ENCODE measurements around the gene MED19.
"Not testable (repeated sequence)": the region's sequence is repeated elsewhere in the genome, so short reads cannot be mapped to it uniquely, and the experiment has no call there.

MED19 gene

GRCh38 chr11:57728829-57729228 lies 16.8 kb upstream of the MED19 start:
- Mint-ChIP-seq H3K36me3 (no peaks in the 10 kb centered on the region), H3K27me3 (no peaks in the 10 kb centered on the region), H3K9me3 (no peaks in the 10 kb centered on the region), H3K4me3 (no peak overlapping the region), H3K4me1 (peaks cover 3% of the 10 kb centered on the region), H3K27ac (peak overlapping the region; percentile 79)
- ATAC-seq (ENCODE audit: low read depth) (peak; percentile 6), DNase-seq (ENCODE audit: low spot score in 2 of 2) (no peak)

DNA sequence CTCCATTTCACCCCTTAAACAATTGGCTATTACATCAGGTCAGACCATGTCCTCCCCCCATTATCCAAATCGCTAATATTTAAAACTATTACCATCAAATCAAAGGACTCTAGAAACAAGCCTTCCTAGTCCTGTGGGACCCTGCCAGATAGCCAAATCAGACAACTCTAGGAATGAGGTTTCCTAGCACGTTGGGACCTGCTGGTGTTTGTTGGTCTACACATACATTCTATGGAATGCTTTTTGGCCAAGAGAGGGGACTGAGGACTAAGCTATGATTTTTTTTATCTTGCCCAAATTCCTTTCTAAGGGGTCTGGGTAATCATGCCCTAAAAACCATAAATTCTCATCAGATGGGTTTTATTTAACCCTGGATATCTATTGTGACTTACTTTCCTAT lies 15.2 kb upstream of the MED19 start:
- no peak overlapping the region for H3K4me3 Mint-ChIP-seq
- H3K4me1 Mint-ChIP-seq: peaks cover 3% of the 10 kb centered on the region
- DNase-seq (ENCODE audit: low spot score in 2 of 2): no peak
- H3K27ac Mint-ChIP-seq: peak overlapping the region; percentile 6
- no peak for ATAC-seq (ENCODE audit: low read depth)
- no peaks in the 10 kb centered on the region for H3K36me3 Mint-ChIP-seq
- H3K9me3 Mint-ChIP-seq: no peaks in the 10 kb centered on the region
- H3K27me3 Mint-ChIP-seq: no peaks in the 10 kb centered on the region

DNA sequence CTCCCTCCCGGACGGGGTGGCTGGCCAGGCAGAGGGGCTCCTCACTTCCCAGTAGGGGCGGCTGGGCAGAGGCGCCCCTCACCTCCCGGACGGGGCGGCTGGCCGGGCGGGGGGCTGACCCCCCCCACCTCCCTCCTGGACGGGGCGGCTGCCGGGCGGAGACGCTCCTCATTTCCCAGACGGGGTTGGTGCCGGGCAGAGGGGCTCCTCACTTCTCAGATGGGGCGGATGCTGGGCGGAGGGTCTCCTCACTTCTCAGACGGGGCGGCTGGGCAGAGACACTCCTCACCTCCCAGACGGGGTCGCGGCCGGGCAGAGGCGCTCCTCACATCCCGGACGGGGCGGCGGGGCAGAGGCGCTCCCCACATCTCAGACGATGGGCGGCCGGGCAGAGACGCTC lies 4.7 kb upstream of the MED19 start:
- not testable (repeated sequence) for H3K4me3 Mint-ChIP-seq; H3K27ac Mint-ChIP-seq; DNase-seq (ENCODE audit: low spot score in 2 of 2); H3K9me3 Mint-ChIP-seq; H3K27me3 Mint-ChIP-seq; H3K4me1 Mint-ChIP-seq; ATAC-seq (ENCODE audit: low read depth)
- H3K36me3 Mint-ChIP-seq: peaks cover 13% of the 10 kb centered on the region

GRCh38 chr11:57713835-57714234 lies 1.8 kb upstream of the MED19 start:
- Mint-ChIP-seq H3K4me1 (peaks cover 19% of the 10 kb centered on the region), H3K27ac (peak overlapping the region; percentile 95), H3K4me3 (peak overlapping the region; percentile 98)

GRCh38 chr11:57712256-57713150 lies 488 bp upstream of the MED19 start, which contains the start of gene TMX2:
Gene TMX2, plus strand, starts transcription at chr11:57712593. Its CDS starts 26 bp downstream, at chr11:57712619.
- peaks cover 10% of the 10 kb centered on the region for H3K36me3 Mint-ChIP-seq
- H3K9me3 Mint-ChIP-seq: no peaks in the 10 kb centered on the region
- no peaks in the 10 kb centered on the region for H3K27me3 Mint-ChIP-seq
- peak; percentile 71 to 85 for DNase-seq (ENCODE audit: low spot score in 2 of 2)
- peak; percentile 85 for ATAC-seq (ENCODE audit: low read depth)
- H3K27ac Mint-ChIP-seq: peak within 1 kb of the TSS; percentile 95
- H3K4me3 Mint-ChIP-seq: peak within 1 kb of the TSS; percentile 98
- H3K4me1 Mint-ChIP-seq: peaks cover 26% of the 10 kb centered on the region

More at GRCh38 chr11:57713835-57714234, 1.8 kb upstream of the MED19 start:
- peaks cover 14% of the 10 kb centered on the region for H3K36me3 Mint-ChIP-seq
- no peaks in the 10 kb centered on the region for H3K27me3 Mint-ChIP-seq
- DNase-seq (ENCODE audit: low spot score in 2 of 2): no peak
- no peak for ATAC-seq (ENCODE audit: low read depth)
- no peaks in the 10 kb centered on the region for H3K9me3 Mint-ChIP-seq

DNA sequence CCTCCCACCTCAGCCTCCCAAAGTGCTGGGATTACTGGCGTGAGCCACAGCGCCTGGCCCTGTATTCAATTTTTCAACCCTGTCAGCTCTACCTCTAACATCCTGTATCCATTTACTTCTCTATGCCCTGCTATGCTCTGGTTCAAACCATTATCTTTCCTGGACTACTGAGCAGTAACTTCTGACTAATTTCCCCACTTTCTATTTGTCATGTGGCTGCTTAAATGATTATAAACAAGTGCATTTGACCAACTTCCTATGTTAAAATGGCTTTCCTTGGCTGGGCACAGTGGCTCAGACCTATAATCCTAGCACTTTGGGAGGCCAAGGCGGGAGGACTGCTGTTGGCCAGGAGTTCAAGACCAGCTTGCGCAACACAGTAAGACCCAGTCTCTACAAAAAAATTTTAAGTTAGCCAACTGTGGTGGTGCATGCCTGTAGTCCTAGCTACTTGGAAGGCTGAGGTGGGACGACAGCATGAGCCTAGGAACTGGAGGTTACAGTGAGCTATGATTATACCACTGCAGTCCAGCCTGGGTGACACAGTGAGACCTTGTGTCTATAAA lies 2.1 kb downstream of the MED19 start:
- ATAC-seq (ENCODE audit: low read depth) (no peak), DNase-seq (ENCODE audit: low spot score in 2 of 2) (no peak)
- Mint-ChIP-seq H3K36me3 (peaks cover 8% of the 10 kb centered on the region), H3K4me3 (no peak overlapping the region), H3K27ac (no peak overlapping the region), H3K4me1 (peaks cover 28% of the 10 kb centered on the region), H3K9me3 (no peaks in the 10 kb centered on the region), H3K27me3 (no peaks in the 10 kb centered on the region)

- H3K27me3 Mint-ChIP-seq; H3K9me3 Mint-ChIP-seq; H3K27ac Mint-ChIP-seq; ATAC-seq (ENCODE audit: low read depth); DNase-seq (ENCODE audit: low spot score in 2 of 2); H3K4me3 Mint-ChIP-seq: not testable (repeated sequence)
- peaks cover 14% of the 10 kb centered on the region for H3K4me1 Mint-ChIP-seq
- H3K36me3 Mint-ChIP-seq: peaks cover 14% of the 10 kb centered on the region
These were observed 6.6 kb downstream of the MED19 start for GRCh38 chr11:57705432-57705831.

DNA sequence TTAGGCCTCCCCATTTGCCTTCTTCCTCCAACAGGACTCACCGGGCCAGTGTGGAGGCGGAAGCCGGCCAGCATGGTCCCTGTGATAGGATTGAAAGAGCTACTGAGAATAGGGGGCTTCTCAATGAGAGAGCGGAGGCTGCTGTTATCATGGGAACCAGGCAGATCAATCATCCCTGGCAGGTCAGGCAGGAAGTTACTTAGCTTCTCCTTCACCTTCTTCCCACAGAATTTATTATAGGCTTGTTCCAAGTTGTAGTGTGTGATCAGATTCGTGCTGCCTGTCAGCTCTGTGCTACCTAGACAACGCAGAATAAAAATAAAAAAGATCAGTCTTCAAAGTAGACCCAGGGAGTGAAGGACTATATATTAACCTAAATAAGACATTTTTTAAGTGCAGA lies 7.1 kb downstream of the MED19 start:
- no peak overlapping the region for H3K4me3 Mint-ChIP-seq
- peak overlapping the region; percentile 14 for H3K27ac Mint-ChIP-seq
- DNase-seq (ENCODE audit: low spot score in 2 of 2) (no peak), ATAC-seq (ENCODE audit: low read depth) (no peak)
- H3K36me3 Mint-ChIP-seq: peaks cover 14% of the 10 kb centered on the region
- H3K4me1 Mint-ChIP-seq: peaks cover 11% of the 10 kb centered on the region
- H3K27me3 Mint-ChIP-seq: no peaks in the 10 kb centered on the region
- H3K9me3 Mint-ChIP-seq: no peaks in the 10 kb centered on the region

- no peak for ATAC-seq (ENCODE audit: low read depth)
- Mint-ChIP-seq H3K27ac (no peak overlapping the region), H3K4me1 (peaks cover 5% of the 10 kb centered on the region), H3K9me3 (no peaks in the 10 kb centered on the region), H3K36me3 (peaks cover 19% of the 10 kb centered on the region), H3K27me3 (no peaks in the 10 kb centered on the region), H3K4me3 (no peak overlapping the region)
- no peak for DNase-seq (ENCODE audit: low spot score in 2 of 2)
These were observed 8.7 kb downstream of the MED19 start for GRCh38 chr11:57703341-57703740.

- H3K36me3 Mint-ChIP-seq: peaks cover 26% of the 10 kb centered on the region
- H3K4me3 Mint-ChIP-seq: no peak overlapping the region
- no peaks in the 10 kb centered on the region for H3K4me1 Mint-ChIP-seq
- DNase-seq (ENCODE audit: low spot score in 2 of 2): no peak
- no peak for ATAC-seq (ENCODE audit: low read depth)
- no peaks in the 10 kb centered on the region for H3K9me3 Mint-ChIP-seq
- no peak overlapping the region for H3K27ac Mint-ChIP-seq
- no peaks in the 10 kb centered on the region for H3K27me3 Mint-ChIP-seq
These were observed 11.6 kb downstream of the MED19 start for GRCh38 chr11:57700425-57700824.

- Mint-ChIP-seq H3K4me1 (no peaks in the 10 kb centered on the region), H3K36me3 (peaks cover 27% of the 10 kb centered on the region), H3K27me3 (no peaks in the 10 kb centered on the region), H3K9me3 (no peaks in the 10 kb centered on the region), H3K27ac (no peak overlapping the region), H3K4me3 (no peak overlapping the region)
- DNase-seq (ENCODE audit: low spot score in 2 of 2): no peak
- ATAC-seq (ENCODE audit: low read depth): no peak
These were observed 12.2 kb downstream of the MED19 start for GRCh38 chr11:57699813-57700212.

DNA sequence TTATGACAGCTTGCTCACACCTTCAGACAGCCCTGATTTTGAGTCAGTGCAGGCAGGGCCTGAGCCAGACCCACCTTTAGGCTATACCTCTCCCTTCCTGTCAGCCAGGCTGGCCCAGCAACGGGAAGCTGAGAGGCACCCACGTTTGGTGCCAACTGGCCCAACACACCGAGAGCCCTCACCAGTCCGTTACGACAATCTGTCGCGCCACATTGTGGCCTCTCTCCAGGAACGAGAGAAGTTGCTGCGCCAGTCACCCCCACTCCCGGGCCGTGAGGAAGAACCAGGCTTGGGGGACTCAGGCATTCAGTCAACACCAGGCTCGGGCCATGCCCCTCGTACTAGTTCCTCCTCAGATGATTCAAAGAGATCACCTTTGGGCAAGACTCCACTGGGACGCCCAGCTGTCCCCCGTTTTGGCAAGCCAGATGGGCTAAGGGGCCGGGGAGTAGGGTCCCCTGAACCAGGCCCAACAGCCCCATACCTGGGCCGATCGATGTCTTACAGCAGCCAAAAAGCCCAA lies 13.1 kb downstream of the MED19 start:
- H3K4me3 Mint-ChIP-seq: no peak overlapping the region
- ATAC-seq (ENCODE audit: low read depth) (no peak), DNase-seq (ENCODE audit: low spot score in 2 of 2) (no peak)
- H3K36me3 Mint-ChIP-seq: peaks cover 25% of the 10 kb centered on the region
- H3K27ac Mint-ChIP-seq: no peak overlapping the region
- H3K9me3 Mint-ChIP-seq: no peaks in the 10 kb centered on the region
- no peaks in the 10 kb centered on the region for H3K27me3 Mint-ChIP-seq
- H3K4me1 Mint-ChIP-seq: no peaks in the 10 kb centered on the region

DNA sequence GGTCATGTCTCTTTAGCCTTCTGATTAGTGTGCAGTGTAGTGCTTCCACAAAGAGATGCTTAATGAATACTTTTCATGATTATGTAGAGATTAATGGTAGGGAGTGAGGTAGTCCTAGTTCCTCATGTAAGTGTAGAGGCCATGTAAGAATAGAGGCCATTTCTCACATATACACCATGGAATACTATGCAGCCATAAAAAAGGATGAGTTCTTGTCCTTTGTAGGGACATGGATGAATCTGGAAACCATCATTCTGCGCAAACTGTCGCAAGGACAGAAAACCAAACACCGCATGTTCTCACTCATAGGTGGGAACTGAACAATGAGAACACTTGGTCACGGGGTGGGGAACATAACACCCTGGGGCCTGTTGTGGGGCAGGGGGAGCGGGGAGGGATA lies 21.5 kb downstream of the MED19 start:
- not testable (repeated sequence) for ATAC-seq (ENCODE audit: low read depth); DNase-seq (ENCODE audit: low spot score in 2 of 2); H3K27ac Mint-ChIP-seq; H3K9me3 Mint-ChIP-seq; H3K4me1 Mint-ChIP-seq; H3K4me3 Mint-ChIP-seq; H3K27me3 Mint-ChIP-seq
- H3K36me3 Mint-ChIP-seq: peaks cover 30% of the 10 kb centered on the region

- H3K4me1 Mint-ChIP-seq: peaks cover 21% of the 10 kb centered on the region
- no peak overlapping the region for H3K27ac Mint-ChIP-seq
- DNase-seq (ENCODE audit: low spot score in 2 of 2) (no peak), ATAC-seq (ENCODE audit: low read depth) (no peak)
- no peaks in the 10 kb centered on the region for H3K27me3 Mint-ChIP-seq
- H3K9me3 Mint-ChIP-seq: no peaks in the 10 kb centered on the region
- peaks cover 30% of the 10 kb centered on the region for H3K36me3 Mint-ChIP-seq
- H3K4me3 Mint-ChIP-seq: no peak overlapping the region
These were observed 30.8 kb downstream of the MED19 start for GRCh38 chr11:57681168-57681567.

Measured in memory B cell (primary cell).